Stomach (tissue), 9 donors: ENCODE measurements around the gene BABAM2. TPM values are rescaled to one million over a fixed set of nuclear protein-coding genes. Genes with fewer than 3 reads are reported as not detected.

Experiments used
- DNase-seq, 2 donors: peaks; one replicate each; pipeline versions ENCODE4 v3.0.0 to v3.0.0-alpha.2; 2013 to 2019
- H3K27ac ChIP-seq, 5 donors: fragments of 200-600 bp in 4 of 5; sonication (generic) in 4 of 5; one replicate each; pipeline ENCODE4 v1.5.1; 2013 to 2019; ENCODE audit warnings: mild to moderate bottlenecking in 1 of 5, moderate library complexity in 1 of 5
- H3K27me3 ChIP-seq, 3 donors: fragments of 200-600 bp; sonication (generic); one replicate each; pipeline ENCODE4 v1.5.1; 2017 to 2019; ENCODE audit warnings: mixed run types in 1 of 3
- H3K36me3 ChIP-seq, 4 donors: fragments of 200-600 bp; sonication (generic); 1 replicate in 3 of 4; 2 replicates in 1 of 4; pipeline ENCODE4 v1.5.1; 2016 to 2019
- H3K4me1 ChIP-seq, 4 donors: fragments of 200-600 bp; sonication (generic); one replicate each; pipeline ENCODE4 v1.5.1; 2016 to 2019
- H3K4me3 ChIP-seq, 4 donors: fragments of 200-600 bp; sonication (generic) in 3 of 4; one replicate each; pipeline ENCODE4 v1.5.1; 2016 to 2019; ENCODE audit warnings: mild to moderate bottlenecking in 1 of 4
- H3K9me3 ChIP-seq, 4 donors: fragments of 200-600 bp; sonication (generic); one replicate each; pipeline ENCODE4 v1.5.1; 2016 to 2019
- CTCF ChIP-seq, 7 experiments: fragments of 450-650 bp in 4 of 7; fragments of 200-600 bp in 3 of 7; sonication (generic) in 3 of 7; IDR thresholded peaks; one replicate each; pipeline ENCODE4 v1.5.1; 2016 to 2019; ENCODE audit warnings: antibody characterized with exemption in 7 of 7, control low read depth in 2 of 7, mild to moderate bottlenecking in 1 of 7
- EP300 ChIP-seq: sonication (generic); formaldehyde crosslinking; IDR thresholded peaks from one replicate; pipeline ENCODE4 v1.6.1; 2017; ENCODE audit warnings: antibody characterized with exemption
- POLR2A ChIP-seq, 4 donors: fragments of 450-650 bp; IDR thresholded peaks; one replicate each; pipeline ENCODE4 v1.6.1; 2016; ENCODE audit warnings: antibody characterized with exemption in 4 of 4, control low read depth in 2 of 4, mild to moderate bottlenecking in 1 of 4, moderate library complexity in 1 of 4
- POLR2AphosphoS5 ChIP-seq, 3 donors: sonication (generic); formaldehyde crosslinking; IDR thresholded peaks; one replicate each; pipeline ENCODE4 v1.6.1; 2016; ENCODE audit warnings: antibody characterized with exemption in 3 of 3
- WGBS, 5 donors: extraction: QIAGEN DNeasy Blood & Tissue Kit in 3 of 5; methylation state at CpG; one replicate each; pipeline versions ENCODE4 v1.1.5 to v1.1.7; 2013 to 2018; 5-methylcytosine and 5-hydroxymethylcytosine counted together
- intact Hi-C: fragments of 100-400 bp; cut with DNase I; formaldehyde crosslinking; loops from one replicate; pipeline ENCODE4 v1.15.1; 2023; ENCODE audit warnings: low total_unique reads
- polyA plus RNA-seq, 3 donors: library from polyadenylated mRNA; stranded (reverse); fragments of 200-250 nt; gene quantifications; one replicate each; pipeline ENCODE4 v1.2.3, GENCODE V29; 2013
- total RNA-seq, 5 donors: library from RNA; depleted of rRNA; stranded (reverse); fragments of >200 nt; gene quantifications; one replicate each; pipeline versions ENCODE4 v1.1.0 to v1.2.3, GENCODE V29; 2014 to 2016
- donor health status: healthy with polysubstance abuse.
- donor health status: Bipolar disorder and iron deficiency.
- donor health status: healthy.

Gene BABAM2
- total and polyA plus RNA-seq, 8 donors, result 14.2 to 41.4 (median 22.8) TPM

GRCh38 chr2:27914041-27914804 lies 23.7 kb downstream of the BABAM2 start:
- H3K27ac ChIP-seq, result peak overlapping the region in 2 of 5 donors; percentile 42 to 71
- no peaks in the 10 kb centered on the region for H3K27me3 ChIP-seq
- peaks cover 18 to 33% (median 25%) of the 10 kb centered on the region in 4 donors for H3K4me1 ChIP-seq
- no peaks in the 10 kb centered on the region for H3K36me3 ChIP-seq
- intact Hi-C loops, result no loop called here
- no peak for TF ChIP-seq POLR2A (IDR thresholded peaks at IDR 0.05)
- TF ChIP-seq EP300, result no peak
- TF ChIP-seq CTCF (IDR thresholded peaks at IDR 0.05), result no peak
- no peak for TF ChIP-seq POLR2AphosphoS5 (IDR thresholded peaks at IDR 0.05)
- 61 to 88% (median 72%) methylated on average over 2 of the region's 2 CpGs for WGBS, 5 donors
- no peak for DNase-seq
- no peaks in the 10 kb centered on the region for H3K9me3 ChIP-seq
- no peak overlapping the region for H3K4me3 ChIP-seq

GRCh38 chr2:27914805-27915175 lies 24.3 kb downstream of the BABAM2 start:
- intact Hi-C loops, result no loop called here
- H3K36me3 ChIP-seq, result no peaks in the 10 kb centered on the region
- no peak overlapping the region for H3K4me3 ChIP-seq
- TF ChIP-seq CTCF (IDR thresholded peaks at IDR 0.05) (no peak), POLR2AphosphoS5 (IDR thresholded peaks at IDR 0.05) (no peak), EP300 (no peak), POLR2A (IDR thresholded peaks at IDR 0.05) (no peak)
- no peak for DNase-seq
- H3K9me3 ChIP-seq, result no peaks in the 10 kb centered on the region
- peak overlapping the region in 3 of 5 donors; percentile 65 to 71 (median 70) for H3K27ac ChIP-seq
- peaks cover 18 to 37% (median 27%) of the 10 kb centered on the region in 4 donors for H3K4me1 ChIP-seq
- H3K27me3 ChIP-seq, result no peaks in the 10 kb centered on the region

GRCh38 chr2:27915191-27915590 lies 24.7 kb downstream of the BABAM2 start:
- no peaks in the 10 kb centered on the region for H3K36me3 ChIP-seq
- peak in 1 of 3 donors; percentile 16 for TF ChIP-seq POLR2AphosphoS5 (IDR thresholded peaks at IDR 0.05)
- TF ChIP-seq POLR2A (IDR thresholded peaks at IDR 0.05), result no peak
- peaks cover 18 to 41% (median 31%) of the 10 kb centered on the region in 4 donors for H3K4me1 ChIP-seq
- no peak for DNase-seq
- intact Hi-C loops, result no loop called here
- WGBS, 5 donors, result 58 to 73% (median 66%) methylated on average over 5 of the region's 5 CpGs
- no peaks in the 10 kb centered on the region for H3K9me3 ChIP-seq
- H3K27me3 ChIP-seq, result no peaks in the 10 kb centered on the region
- peak overlapping the region in 4 of 5 donors; percentile 28 to 71 (median 68) for H3K27ac ChIP-seq
- H3K4me3 ChIP-seq, result no peak overlapping the region

GRCh38 chr2:27915874-27916273 lies 25.3 kb downstream of the BABAM2 start:
- Histone ChIP-seq H3K27me3 (no peaks in the 10 kb centered on the region), H3K27ac (peak overlapping the region in 4 of 5 donors; percentile 28 to 71 (median 68)), H3K4me1 (peaks cover 18 to 46% (median 34%) of the 10 kb centered on the region in 4 donors), H3K4me3 (no peak overlapping the region), H3K9me3 (no peaks in the 10 kb centered on the region), H3K36me3 (no peaks in the 10 kb centered on the region)
- TF ChIP-seq POLR2A (IDR thresholded peaks at IDR 0.05), result no peak
- TF ChIP-seq POLR2AphosphoS5 (IDR thresholded peaks at IDR 0.05), result no peak
- no peak for TF ChIP-seq EP300
- TF ChIP-seq CTCF (IDR thresholded peaks at IDR 0.05), result no peak
- intact Hi-C loops, result no loop called here
- DNase-seq, result no peak
